GM21423 (cell line): ENCODE data around the gene UCHL5.
"Not testable (repeated sequence)": the region's sequence is repeated elsewhere in the genome, so short reads cannot be mapped to it uniquely, and the experiment has no call there.

Source experiments
- ATAC-seq: cut with Tn5 transposase; IDR thresholded peaks from one replicate; pipeline ENCODE4 v1.9.1; 2021; ENCODE audit warnings: mild to moderate bottlenecking, moderate library complexity; ENCODE audit not compliant: unreplicated experiment

The UCHL5 gene

DNA sequence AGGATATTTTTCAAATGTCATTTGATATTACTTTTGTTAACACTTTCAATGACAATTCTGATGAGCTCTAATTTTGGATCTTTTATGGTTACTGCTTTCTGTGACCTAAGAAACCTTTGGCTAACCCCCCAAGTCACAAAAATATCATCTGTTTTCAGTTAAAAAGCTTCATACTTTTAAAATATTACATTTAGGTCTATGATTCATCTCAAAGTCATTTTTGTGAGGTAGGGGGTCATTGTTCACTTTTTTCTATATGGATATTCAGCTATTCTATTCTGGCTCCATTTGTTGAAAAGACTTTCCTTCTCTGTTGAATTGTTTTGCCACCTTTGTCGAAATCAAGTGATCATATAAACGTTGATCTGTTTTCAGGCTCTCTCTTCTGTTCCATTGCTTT is 44.8 kb downstream of the UCHL5 start:
- ATAC-seq = no peak

DNA sequence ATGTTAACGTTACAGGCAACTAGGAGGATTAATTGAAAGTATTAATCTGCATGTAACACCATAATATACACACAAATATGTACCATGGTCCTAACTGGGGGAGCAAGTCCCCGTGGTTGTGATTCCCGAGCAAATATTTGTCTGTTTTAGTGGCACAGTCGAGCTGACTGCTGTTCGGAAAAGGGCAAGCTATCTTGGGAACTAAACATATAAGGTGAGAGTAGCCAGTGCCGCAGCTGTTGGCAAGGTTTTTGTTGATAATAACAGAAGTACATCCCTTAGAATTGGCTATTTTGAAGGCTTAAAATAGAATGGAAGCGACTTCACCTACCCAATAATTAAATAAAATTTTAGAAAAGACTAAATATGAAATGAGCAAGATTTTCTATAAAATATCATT is 45.5 kb downstream of the UCHL5 start:
- no peak for ATAC-seq

DNA sequence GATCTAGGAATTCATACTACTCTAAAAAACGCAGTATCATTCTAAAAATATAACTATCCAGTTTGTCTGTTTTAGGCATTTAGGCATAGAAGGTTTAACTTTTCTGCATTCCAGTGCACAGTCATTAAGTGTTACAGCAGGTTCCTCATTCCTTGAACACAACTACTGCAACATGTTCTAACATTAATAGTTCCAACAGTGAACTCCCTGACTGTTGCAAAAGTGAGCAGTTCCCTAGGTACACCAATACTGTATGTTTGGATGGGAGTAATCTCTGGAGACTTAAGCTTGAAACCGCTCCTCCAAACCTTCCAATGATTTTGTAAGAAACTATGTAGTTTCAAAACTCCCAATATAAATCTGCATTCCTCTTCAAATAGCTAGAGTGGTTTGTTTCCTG is 46.2 kb downstream of the UCHL5 start:
- no peak for ATAC-seq

DNA sequence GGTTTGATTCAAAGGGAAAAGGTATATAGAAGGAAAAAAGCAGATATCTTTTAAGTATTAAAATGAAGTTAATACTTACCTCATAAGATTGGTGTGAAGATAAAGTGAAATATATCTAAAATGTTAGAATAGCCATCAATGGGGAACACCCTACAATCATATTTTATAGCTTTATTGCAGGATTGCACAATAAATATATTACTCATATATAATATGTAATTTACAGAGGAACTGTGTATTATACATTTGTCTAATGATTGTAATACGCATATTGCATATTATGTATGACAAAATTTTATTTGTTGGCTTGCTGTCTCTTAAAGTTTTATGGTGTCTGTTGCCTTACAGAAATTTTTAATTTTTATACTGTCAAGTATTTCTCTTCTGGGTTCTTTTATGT is 47.8 kb downstream of the UCHL5 start:
- no peak for ATAC-seq

DNA sequence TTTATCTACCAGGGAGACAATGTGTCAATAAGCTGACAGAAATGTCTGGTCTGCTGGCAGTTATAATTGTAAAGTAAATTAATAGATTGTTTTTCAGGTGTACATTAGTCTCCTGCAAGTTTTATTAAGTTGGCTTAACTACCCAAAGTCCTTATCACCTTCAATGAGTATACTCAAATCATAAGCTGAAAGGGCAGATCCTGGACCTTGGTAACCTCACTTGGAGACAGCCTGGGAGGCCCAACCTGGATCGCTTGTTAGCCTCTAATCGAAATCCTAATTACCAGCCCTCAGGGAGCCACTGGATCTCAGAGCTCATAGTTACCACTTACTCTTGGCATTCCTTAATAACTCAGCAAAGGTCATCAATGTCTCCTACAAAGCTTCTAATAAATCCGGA is 49.7 kb downstream of the UCHL5 start:
- ATAC-seq = no peak

DNA sequence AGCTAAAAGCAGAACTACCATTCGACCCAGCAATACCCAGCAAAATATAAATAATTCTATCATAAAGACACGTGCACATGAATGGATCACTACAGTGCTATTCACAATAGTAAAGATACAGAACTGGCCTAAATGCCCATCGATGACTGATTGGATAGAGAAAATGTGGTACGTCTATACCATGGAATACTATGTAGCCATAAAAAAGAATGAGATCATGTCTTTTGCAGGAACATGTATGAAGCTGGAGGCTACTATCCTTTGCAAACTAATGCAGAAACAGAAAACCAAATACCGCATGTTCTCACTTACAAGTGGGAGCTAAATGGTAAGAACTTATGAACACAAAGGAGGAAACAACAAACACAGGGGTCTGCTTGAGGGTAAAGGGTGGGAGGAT is 53.4 kb downstream of the UCHL5 start:
- ATAC-seq = no peak

DNA sequence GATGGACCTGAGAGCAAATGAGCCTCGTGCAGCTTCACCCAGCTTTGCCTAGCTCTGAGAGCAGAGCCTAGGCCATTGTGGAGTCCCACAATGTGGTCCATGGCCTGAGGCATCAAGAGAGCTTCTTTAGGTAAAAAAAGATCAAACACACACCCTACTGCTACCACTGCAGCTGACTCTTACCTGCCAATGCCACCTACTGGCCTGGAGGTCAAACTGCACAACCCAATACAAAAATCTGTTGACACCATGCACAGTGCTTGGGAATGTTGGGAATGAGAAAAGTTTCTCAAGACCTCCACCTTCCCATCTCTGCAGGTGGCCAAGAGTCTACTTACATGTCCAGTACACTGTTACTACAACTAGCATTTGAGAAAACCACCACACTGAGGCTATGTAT is 60.6 kb downstream of the UCHL5 start:
- no peak for ATAC-seq

DNA sequence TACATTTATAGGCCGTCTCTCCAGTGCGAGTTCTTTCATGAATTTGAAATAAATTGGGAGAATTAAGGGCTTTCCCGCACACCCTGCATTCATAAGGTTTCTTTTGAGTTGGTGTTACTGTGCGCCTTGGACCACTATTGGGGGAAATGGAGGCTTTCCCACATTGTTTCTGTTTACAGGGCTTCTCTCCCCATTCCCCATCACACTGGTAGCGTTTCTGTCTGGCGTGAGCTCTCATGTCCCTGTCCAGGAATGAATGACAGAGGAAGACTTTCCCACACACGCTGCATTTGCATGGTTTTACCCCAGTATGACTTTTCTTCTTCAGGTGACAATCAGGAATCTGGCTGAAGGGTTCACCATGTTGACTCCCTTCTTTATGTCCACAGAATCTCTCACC is 65.0 kb downstream of the UCHL5 start:
- ATAC-seq = no peak

DNA sequence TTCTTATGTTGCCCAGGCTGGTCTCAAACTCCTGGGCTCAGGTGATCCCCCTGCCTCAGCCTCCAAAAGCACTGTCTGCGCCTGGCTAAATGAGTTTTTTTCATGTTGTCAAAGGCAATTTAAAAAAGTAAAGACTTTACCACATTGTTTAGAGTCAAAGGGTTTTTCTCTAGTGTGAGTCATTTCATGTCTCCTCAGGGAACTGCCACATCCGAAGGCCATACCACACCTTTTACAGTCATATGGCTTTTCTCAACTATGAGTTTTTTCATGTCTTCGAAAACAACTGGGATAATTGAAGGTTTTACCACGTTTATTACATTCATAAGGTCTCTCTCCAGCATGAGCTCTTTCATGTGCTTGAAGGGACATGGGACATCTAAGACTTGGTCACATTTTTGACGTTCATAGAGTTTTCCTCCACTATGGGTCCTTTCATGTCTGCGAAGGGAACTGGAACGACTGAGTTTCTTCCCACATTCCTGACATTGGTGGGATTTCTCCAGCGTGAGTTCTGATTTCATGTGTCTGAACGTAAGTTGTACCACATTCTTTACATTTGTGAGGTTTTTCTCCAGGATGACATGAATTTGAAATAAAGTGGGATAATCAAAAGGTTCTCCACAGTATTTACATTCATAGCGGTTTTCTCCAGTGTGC is 65.6 kb downstream of the UCHL5 start:
- ATAC-seq = no peak

DNA sequence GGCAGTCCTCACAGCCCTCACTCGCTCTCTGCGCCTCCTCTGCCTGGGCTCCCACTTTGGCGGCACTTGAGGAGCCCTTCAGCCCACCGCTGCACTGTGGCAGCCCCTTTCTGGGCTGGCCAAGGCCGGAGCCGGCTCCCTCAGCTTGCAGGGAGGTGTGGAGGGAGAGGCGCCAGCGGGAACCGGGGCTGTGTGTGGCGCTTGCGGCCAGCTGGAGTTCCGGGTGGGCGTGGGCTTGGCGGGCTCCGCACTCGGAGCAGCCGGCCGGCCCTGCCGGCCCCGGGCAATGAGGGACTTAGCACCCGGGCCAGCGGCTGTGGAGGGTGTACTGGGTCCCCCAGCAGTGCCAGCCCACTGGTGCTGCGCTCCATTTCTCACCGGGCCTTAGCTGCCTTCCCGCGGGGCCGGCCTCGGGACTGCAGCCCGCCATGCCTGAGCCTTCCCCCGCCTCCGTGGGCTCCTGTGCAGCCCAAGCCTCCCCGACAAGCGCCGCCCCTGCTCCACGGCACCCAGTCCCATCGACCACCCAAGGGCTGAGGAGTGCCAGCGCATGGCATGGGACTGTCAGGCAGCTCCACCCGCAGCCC is 72.3 kb downstream of the UCHL5 start:
- ATAC-seq = not testable (repeated sequence)

DNA sequence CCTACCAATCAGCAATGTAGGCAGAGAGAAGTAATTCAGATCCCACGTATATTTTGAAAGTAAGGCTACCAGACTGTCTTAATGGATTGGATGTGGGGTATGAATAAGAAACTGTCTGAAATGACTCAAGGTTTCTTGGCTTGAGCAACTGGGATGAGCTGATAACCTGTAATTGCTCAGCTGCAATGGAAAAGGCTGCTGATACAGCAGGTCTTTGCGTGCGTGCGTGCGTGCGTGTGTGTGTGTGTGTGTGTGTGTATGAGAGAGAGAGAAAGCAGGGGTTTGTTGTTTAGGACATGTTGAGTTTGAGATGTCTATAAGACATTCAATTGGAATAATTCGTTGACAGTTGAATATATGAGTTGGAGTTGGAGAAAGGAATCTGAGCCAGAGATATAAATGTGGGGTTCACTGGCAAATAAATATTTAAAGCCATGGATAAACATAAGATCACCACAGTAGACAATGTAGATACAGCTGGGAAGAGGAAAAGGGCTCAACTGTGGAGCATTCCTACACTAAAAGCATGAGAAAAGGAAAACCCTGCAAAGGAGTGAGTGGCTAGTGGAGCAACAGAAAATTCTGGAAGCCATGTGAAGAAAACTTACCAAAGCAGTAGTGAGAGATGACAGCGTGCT is 72.9 kb downstream of the UCHL5 start:
- no peak for ATAC-seq

DNA sequence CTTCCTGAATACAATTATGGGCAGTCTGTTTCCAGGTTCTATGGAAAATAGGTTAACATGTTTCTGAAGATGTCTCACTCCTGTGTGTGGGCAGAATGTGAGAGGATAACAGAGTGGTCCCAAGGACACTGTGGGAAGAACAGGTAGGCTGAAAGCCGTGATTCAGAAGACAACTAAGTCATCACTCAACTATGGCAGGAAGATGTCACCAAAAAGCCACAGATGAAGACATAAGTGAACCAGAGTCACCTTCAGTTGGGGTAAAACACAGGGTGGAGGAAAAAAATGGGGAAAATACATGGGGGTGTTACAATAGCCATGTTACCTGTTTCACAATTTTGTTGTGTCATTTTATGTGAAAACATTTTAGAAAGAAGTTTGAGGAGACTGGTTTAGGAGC is 75.1 kb downstream of the UCHL5 start:
- peak; percentile 27 for ATAC-seq

DNA sequence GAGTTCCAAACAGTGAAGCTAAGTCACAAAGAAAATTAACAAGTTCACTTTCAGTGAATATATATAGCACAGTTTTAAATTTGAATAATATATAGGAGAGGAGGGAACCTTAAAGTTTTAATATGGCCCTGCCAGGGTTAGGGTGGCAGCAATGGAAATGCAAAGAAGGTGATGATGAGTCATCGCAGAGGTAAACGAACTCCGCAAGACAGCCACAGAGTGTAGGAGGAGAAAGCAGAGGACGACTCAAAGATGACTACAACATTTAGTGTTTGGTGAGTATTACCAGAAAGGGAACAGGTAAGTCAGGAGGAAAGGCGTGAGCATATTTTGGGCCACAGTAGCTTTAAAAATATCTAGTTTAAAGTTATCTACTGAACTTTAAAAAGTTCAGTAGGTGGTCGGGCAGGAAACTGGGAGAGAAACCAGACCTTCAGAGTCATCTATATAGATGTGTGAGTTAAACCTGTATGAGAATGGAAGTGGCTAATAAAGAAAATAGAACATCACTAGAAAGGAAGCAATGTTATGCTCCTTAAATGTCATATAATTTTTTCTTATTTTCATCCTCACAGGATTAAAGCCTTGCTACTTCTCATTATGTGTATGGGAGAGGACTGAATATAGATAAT is 75.7 kb downstream of the UCHL5 start:
- ATAC-seq = peak; percentile 88

DNA sequence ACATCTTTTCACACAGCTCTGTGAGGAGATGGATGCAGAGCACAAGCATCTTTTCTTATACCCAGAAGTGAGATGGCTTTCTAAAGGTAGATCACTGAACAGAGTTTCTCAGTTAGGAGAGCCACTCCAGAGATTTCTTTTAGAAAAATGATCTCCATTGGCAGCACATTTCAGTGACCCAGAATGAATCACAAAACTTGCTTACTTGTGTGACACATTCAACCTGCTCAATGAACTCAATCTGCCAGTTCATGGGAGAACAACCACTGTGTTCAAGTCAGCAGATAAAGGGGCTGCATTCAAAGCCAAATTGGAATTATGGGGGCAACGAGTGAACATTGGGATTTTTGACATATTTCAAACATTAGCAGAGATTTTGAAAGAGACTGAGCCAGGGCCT is 78.3 kb downstream of the UCHL5 start:
- ATAC-seq = no peak

DNA sequence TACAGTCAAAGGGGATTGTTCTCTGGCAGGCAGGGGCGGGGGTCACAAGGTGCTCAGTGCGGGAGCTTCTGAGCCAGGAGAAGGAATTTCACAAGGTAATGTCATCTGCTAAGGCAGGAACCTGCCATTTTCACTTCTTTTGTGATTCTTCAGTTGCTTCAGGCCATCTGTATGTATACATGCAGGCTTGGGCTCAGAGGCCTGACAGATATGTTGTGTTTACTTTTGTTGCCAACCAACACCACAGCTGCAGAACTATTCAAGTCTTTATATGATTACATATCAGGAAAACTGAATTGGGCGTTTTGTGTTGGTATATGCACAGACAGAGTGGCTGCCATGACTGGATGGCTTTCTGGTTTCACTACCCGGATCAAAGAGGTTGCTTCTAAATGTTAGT is 78.8 kb downstream of the UCHL5 start:
- ATAC-seq = not testable (repeated sequence)

DNA sequence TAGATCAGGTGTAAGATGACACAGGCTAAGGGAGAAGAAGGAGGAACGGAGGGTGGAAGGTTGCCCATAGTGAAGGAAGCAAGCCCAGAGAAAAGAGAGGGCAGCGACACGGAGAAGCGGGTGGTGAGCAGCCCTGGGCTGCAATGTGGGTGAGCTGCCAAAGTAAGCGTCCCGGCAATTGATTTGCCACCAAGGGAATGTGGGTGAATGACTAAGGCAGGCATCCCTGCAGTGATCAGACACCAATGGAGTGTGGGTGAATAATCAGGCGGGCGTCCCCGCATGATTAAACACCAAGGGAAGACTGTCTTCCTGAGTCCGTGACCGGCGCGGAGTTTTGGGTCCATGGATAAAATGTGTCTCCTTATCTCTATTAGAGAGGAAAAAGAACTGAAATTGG is 79.6 kb downstream of the UCHL5 start:
- ATAC-seq = no peak

DNA sequence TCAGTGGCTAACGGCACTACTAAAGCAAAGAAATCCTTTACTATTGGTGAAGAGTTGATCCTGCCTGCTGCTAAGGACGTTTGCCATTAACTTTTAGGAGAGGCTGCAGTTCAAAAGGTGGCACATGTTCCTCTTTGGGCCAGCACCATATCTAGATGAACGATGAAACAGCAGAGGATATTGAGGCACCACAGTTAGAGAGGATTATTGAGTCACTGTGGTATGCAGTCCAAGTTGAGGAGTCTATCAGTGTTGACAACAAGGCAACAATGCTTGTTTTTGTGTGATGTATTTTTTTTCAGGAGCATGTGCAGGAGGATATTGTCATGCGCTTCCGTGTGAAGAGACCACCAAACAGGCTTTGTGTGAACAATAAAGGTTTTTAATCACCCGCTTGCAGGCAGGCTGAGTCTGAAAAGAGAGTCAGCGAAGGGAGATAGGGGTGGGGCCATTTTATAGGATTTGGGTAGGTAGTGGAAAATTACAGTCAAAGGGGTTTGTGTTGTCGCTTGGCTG is 80.9 kb downstream of the UCHL5 start:
- ATAC-seq = no peak

DNA sequence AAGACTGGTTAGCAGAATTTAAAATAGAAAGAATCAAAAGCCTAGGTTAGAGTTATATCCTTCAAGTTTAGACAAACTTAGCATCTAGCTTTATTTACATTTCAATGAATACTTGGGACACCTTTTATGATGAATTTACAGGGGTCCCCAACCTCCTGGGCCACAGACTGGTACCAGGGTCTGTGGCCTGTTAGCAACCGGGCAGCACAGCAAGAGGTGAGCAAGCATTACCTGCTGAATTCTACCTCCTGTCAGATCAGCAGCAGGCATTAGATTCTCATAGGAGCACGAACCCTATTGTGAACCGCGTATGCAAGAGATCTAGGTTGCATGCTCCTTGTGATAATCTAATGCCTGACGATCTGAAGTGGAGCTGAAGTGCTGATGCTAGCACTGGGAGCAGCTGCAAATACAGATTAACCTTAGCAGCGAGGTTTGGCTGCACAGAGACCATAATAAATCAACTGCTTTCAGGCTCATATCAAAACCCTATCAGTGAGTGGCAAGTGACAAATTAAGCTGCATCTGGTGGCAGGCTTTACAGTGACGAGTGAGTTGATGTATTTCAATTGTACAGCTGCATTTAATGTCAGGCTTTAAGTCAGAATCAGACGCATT is 82.0 kb downstream of the UCHL5 start:
- ATAC-seq = no peak

DNA sequence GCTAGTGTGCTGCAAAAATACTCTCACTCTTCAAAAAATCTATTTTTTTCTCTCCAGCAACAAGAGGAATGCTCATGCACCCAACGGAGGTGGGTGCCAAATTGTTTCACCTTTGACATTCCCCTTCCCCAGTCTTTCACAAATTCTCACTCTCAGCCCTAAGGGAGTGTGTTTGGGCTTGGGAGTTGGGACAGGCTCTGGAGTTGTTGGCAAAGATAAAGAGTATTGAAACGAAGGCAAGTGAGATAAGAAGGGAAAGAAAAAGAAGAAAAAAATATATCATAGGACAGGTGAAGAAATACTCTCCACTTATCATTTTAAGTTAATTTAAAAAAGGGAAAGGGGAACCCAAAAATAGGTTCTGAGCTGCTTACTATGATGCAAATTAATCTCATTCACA is 82.6 kb downstream of the UCHL5 start:
- ATAC-seq = no peak

DNA sequence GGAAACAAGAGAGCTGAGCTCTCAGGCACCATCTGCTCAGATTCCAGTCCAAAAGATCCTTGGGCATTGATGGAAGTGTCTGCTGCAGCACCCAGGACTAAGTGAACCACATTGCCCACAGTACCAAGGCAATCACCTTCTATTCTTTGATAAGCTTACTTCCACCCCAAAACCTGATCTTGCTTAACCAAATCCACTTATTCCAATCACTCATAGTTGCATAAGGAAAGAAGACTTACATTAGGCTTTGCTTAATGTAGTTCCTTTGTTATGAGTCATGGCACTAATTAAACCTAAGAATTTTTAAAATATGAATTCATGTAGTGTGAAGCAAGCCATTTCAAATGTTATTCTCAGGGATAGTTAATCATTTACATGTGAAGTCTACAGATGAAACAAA is 84.5 kb downstream of the UCHL5 start:
- ATAC-seq = no peak

DNA sequence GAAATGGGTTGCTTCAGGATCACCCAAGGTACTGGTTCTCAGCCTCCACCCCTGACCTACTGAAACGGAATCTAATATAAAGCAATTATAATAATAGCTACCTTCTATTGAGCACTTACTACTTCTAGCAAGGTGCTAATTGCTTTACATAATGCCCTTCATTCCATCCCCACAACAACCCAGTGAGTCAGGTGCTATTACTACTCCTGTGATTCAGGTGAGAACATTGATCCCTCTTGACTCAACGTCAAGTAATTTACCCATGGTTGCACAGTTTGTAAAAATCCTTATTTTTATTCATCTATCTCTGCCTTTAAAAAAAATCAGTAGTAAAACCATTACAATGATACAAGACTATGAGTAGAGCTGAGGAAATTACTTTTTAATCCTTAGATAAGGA is 85.2 kb downstream of the UCHL5 start:
- ATAC-seq = no peak

DNA sequence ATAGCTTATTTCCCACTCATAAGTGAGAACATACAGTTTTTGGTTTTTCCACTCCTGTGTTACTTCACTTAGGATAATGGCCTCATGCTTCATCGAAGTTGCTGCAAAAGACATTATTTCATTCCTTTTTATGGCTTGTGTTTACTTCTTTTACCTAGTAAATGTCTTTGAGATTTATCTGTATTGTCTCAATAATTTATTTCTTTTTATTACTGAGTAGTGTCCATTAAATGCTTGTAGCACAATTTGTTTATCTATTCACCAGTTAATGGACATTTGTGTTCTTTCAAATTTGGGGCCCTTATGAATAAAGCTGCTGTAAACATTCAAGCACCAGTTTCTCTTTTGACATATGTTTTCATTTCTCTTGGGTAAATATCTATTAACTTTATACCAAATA is 86.0 kb downstream of the UCHL5 start:
- no peak for ATAC-seq
